Measurements from ENCODE around the gene HSCB.
A peak's percentile ranks its signal among the peaks of the same experiment; 100 is the strongest.

The HSCB gene

DNA sequence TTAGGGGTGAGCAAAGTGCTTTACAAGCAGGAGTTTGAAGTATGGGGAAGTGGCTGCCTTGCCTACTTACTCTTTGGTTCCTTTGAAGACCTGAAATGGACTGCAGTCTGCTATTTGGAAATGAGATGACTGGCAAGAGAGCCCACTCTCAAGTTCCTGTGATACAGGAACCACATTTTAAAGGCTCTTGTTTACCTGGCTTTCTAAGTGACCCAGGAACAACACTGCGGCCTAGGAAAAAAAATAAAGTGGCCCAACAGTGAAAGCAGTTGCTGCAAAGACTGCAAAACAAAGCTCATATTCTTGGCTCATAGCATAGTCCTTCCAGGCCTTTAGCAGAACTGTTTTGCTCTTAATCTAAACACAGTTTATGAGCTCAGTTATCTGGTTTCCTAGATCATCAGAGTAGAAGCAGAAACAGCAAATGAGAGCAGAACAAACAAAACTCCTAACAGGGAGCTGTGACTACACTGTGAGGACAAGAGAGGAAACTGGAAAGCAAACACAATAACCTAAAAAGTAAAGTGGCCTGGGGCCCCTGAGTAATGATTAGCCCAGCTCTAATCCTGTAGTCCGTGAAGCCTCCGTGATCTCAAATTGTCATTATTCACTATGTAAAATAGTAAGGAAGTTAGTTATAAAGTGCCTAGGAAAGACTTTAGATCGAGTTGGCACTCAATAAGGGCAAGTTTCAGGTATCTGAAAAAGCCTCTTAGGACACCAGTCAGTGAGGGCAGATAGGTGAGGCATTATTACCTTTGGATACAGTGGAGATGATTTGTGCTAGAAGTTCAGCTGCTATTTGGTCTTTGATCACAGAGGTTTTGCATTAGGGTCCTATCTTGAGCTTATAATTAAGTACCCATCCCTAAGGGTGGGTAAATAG, 42.2 kb downstream of the HSCB start:
- 0 out of 2 replicates have a peak, but pooled peaks have one; percentile 22 for TF ChIP-seq JUND (IDR thresholded peaks at IDR 0.05; ENCODE audit: low read depth)
- DNase-seq (ENCODE audit: low read depth in 1 of 2, low spot score in 1 of 2): peak in 1 of 2 experiments; percentile 81
- in situ Hi-C loops (cut with HindIII; ENCODE audit: low pct_unique_long_range_greater_than_20kb, low sequenced_read_pairs): no loop called here

GRCh38 chr22:28788601-28789000, 46.8 kb downstream of the HSCB start:
- no peak for DNase-seq (ENCODE audit: low read depth in 1 of 2, low spot score in 1 of 2)
- no peak for TF ChIP-seq JUND (IDR thresholded peaks at IDR 0.05; ENCODE audit: low read depth)
- in situ Hi-C loops (cut with HindIII; ENCODE audit: low pct_unique_long_range_greater_than_20kb, low sequenced_read_pairs): no loop called here

DNA sequence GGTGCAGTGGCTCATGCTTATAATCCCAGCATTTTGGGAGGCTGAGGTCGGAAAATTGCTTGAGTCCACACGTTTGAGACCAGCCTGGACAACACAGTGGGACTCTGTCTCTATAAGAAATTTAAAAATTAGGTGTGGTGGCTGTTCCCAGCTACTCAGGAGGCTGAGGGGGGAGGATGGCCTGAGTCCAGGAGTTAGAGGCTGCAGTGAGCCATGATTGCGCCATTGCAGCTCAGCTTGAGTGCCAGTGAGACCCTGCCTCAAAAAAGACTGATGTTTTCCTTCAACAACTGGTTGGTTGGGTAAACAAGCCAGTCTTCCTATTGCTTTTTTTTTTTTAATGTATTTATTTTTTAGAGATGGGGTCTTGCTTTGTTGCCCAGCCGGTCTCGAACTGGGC, 49.3 kb downstream of the HSCB start:
- no peak for DNase-seq (ENCODE audit: low read depth in 1 of 2, low spot score in 1 of 2)
- in situ Hi-C loops (cut with HindIII; ENCODE audit: low pct_unique_long_range_greater_than_20kb, low sequenced_read_pairs): no loop called here
- no peak for TF ChIP-seq JUND (IDR thresholded peaks at IDR 0.05; ENCODE audit: low read depth)

GRCh38 chr22:28791841-28792490, 50.1 kb downstream of the HSCB start:
- DNase-seq (ENCODE audit: low read depth in 1 of 2, low spot score in 1 of 2): no peak
- no peak for TF ChIP-seq JUND (IDR thresholded peaks at IDR 0.05; ENCODE audit: low read depth)
- in situ Hi-C loops (cut with HindIII; ENCODE audit: low pct_unique_long_range_greater_than_20kb, low sequenced_read_pairs): no loop called here

- TF ChIP-seq JUND (IDR thresholded peaks at IDR 0.05; ENCODE audit: low read depth): peak; percentile 66
- in situ Hi-C loops (cut with HindIII; ENCODE audit: low pct_unique_long_range_greater_than_20kb, low sequenced_read_pairs): no loop called here
- DNase-seq (ENCODE audit: low read depth in 1 of 2, low spot score in 1 of 2): peak in 1 of 2 experiments; percentile 89
These were observed 50.9 kb downstream of the HSCB start for GRCh38 chr22:28792491-28793383.

GRCh38 chr22:28793976-28794584, 52.2 kb downstream of the HSCB start:
- DNase-seq (ENCODE audit: low read depth in 1 of 2, low spot score in 1 of 2): peak in 1 of 2 experiments; percentile 68
- TF ChIP-seq JUND (IDR thresholded peaks at IDR 0.05; ENCODE audit: low read depth): peak; percentile 10; the same call in 1 of the 2 replicates
- in situ Hi-C loops (cut with HindIII; ENCODE audit: low pct_unique_long_range_greater_than_20kb, low sequenced_read_pairs): no loop called here

DNA sequence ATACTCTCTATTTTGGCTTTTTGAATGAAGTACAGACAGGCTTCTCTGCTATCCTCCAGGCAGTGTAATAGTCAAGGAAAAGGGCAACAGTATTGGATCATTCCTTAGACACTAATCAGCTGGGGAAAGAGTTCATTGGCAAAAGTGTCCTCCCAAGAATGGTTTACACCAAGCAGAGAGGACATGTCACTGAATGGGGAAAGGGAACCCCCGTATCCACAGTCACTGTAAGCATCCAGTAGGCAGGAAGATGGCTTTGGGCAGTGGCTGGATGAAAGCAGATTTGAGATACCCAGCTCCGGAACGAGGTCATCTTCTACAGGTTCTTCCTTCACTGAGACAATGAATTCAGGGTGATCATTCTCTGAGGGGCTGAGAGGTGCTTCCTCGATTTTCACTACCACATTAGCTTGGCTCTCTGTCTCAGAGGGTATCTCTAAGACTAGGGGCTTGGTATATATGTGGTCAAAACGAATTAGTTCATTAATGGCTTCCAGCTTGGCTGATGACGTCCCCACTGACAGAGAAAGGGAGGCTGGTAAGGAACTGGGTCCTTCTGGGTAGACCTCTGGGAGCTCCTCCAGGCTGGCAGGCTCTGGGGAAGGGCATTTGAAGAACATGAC, 53.3 kb downstream of the HSCB start:
- TF ChIP-seq JUND (IDR thresholded peaks at IDR 0.05; ENCODE audit: low read depth): no peak
- peak in 1 of 2 experiments; percentile 43 for DNase-seq (ENCODE audit: low read depth in 1 of 2, low spot score in 1 of 2)
- in situ Hi-C loops (cut with HindIII; ENCODE audit: low pct_unique_long_range_greater_than_20kb, low sequenced_read_pairs): no loop called here

DNA sequence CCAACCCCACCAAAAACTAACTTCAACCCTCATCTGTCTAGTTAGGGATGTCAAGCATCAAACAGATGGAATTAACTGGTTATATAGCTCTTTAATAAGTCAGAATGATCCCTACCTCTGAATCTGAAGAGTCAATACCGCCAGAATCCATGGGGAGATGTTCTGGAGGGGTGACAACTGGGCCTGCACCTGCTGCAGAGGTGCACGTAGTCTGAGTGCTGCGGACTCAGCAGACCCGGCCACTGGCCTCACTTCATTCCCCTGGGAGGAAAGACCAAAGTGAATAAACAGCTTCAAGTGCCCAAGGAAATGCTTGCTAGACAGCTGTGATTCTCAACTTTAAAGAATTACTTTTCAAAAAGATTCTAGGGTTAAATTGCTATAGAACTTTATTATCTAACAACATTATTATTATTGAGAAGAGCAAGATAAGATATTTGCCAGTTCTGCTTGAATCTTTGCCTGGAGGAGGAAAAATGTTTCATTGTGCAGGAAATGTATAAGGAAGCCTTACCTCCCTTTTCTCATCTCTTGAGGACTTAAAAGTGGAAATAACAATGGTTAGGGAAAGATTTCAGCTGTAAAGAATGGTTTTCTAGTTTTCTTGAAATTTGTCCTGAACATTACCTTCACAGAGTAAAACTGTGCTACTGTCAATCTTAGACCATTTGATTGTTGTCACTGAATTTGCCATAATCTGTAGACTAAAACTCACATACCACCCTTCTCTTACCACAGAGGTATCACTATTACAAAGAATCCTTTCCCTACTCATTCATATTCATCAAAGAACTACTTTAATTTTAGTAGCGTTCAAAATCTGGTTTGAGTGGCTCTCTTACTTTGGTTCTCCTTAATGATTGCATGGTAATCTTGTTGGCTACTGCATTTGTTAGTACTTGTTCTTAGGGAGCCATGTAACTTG, 54.4 kb downstream of the HSCB start:
- in situ Hi-C loops (cut with HindIII; ENCODE audit: low pct_unique_long_range_greater_than_20kb, low sequenced_read_pairs): no loop called here
- peak in 1 of 2 experiments; percentile 31 for DNase-seq (ENCODE audit: low read depth in 1 of 2, low spot score in 1 of 2)
- no peak for TF ChIP-seq JUND (IDR thresholded peaks at IDR 0.05; ENCODE audit: low read depth)

- in situ Hi-C loops (cut with HindIII; ENCODE audit: low pct_unique_long_range_greater_than_20kb, low sequenced_read_pairs): no loop called here
- peak; percentile 12; the same call in 1 of the 2 replicates for TF ChIP-seq JUND (IDR thresholded peaks at IDR 0.05; ENCODE audit: low read depth)
- DNase-seq (ENCODE audit: low read depth in 1 of 2, low spot score in 1 of 2): peak in 1 of 2 experiments; percentile 69
These were observed 57.2 kb downstream of the HSCB start for GRCh38 chr22:28798810-28799605.

Data from T47D (cell line).